Suprapubic skin (tissue), 4 donors: ENCODE measurements around the gene RAB5IF.

Source experiments
- CTCF ChIP-seq, 2 donors: fragments of 200-600 bp in 1 of 2; fragments of 450-650 bp in 1 of 2; sonication (generic) in 1 of 2; IDR thresholded peaks; one replicate each; pipeline ENCODE4 v1.5.1; 2016 to 2019; ENCODE audit warnings: antibody characterized with exemption in 2 of 2, mild to moderate bottlenecking in 1 of 2, moderate library complexity in 1 of 2
- EP300 ChIP-seq: sonication (generic); formaldehyde crosslinking; IDR thresholded peaks from one replicate; pipeline ENCODE4 v1.6.1; 2017; ENCODE audit warnings: antibody characterized with exemption
- POLR2A ChIP-seq, 2 donors: fragments of 450-650 bp; IDR thresholded peaks; one replicate each; pipeline ENCODE4 v1.6.1; 2017; ENCODE audit warnings: antibody characterized with exemption in 2 of 2, mild to moderate bottlenecking in 2 of 2, moderate library complexity in 2 of 2
- POLR2AphosphoS5 ChIP-seq, 3 donors: sonication (generic); formaldehyde crosslinking; IDR thresholded peaks; one replicate each; pipeline ENCODE4 v1.6.1; 2017; ENCODE audit warnings: antibody characterized with exemption in 3 of 3

GRCh38 chr20:36628076-36628475 is 22.5 kb downstream of the RAB5IF start:
- TF ChIP-seq POLR2A (IDR thresholded peaks at IDR 0.05) (no peak), CTCF (IDR thresholded peaks at IDR 0.05) (no peak), EP300 (no peak), POLR2AphosphoS5 (IDR thresholded peaks at IDR 0.05) (no peak)
